ENCODE measurements around the gene DYNLT1.
"Not testable (repeated sequence)": the region's sequence is repeated elsewhere in the genome, so short reads cannot be mapped to it uniquely, and the experiment has no call there.

Gene DYNLT1

DNA sequence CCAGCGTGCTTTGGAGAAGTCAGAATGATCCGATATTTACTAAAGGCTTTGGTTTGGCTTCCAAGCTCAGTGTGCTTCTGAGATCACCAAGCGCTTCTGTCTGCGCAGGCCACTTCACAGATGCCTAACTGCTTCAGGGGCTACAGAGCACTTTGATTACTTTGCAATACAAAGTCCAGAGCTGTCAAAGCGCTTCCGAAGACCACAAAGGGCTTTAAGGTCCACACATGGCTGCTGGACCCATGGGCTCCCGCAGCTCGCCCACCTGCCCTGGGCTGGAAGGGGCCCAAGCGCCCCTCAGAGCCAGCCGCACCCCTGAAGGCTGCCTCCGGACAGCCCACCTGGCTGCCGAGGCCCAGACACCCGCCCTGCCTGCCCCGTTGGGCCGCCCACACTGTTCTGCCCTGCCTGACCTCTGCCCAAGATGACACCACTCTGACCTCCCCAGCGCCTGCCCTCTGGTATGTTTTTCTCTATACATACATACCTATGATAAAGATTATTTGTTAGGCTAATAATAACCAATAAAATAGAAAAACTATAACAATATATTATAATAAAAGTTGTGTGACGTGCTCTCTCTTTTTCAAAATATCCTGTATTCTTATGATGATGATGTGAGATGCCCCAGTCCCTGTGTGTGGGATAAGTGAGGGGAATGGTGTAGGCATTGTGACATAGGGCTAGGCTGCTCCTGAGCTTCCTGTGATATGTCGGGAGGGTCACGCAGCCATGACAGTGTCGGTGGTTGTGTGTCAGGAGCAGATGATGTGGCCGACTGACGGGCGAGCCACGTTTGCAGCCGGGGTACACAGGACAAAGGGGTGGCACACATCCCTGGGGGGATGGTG, 22.6 kb downstream of the DYNLT1 start:
- no peak for TF ChIP-seq CTCF (IDR thresholded peaks at IDR 0.05; ENCODE audit: extremely low read depth, missing control alignments)

DNA sequence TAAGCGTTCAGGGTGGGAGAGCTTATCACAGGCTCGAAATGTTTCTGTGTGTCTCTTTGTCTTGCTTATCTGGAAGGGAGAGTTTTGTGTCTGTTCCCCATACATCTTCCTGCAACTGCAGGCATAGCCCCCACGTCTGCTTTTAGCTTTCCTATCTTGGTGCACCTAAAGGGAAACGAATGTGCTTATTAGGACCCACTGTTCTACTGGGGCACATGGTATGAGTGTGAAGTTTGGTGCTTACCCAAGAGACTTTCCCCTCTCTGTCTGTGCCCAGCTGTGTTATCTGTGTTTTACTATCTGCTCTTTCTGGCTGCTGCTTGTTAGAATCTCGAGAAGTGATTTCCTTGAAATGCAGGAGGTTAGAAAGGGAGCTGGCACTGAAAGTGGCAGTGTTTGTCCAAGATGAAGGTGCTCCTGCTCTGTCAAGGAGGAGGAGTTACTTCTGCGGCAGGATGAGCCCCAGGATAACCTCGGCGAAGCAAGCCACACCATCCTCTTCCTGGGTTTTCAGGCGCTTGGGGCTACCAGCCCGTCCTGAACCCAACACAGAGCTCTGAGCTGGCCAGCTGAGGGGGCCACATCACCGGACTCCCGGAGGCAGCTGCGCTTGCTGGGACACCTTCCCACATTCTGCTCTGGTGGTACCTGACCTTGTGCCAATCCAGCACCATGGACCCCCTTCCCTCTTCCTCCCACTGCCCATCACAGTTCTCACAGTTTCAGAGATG, 23.4 kb downstream of the DYNLT1 start:
- TF ChIP-seq CTCF (IDR thresholded peaks at IDR 0.05; ENCODE audit: extremely low read depth, missing control alignments), result no peak
- no peak for DNase-seq (ENCODE audit: low spot score)

More for the DNA sequence above, 22.6 kb downstream of the DYNLT1 start:
- no peak for DNase-seq (ENCODE audit: low spot score)

DNA sequence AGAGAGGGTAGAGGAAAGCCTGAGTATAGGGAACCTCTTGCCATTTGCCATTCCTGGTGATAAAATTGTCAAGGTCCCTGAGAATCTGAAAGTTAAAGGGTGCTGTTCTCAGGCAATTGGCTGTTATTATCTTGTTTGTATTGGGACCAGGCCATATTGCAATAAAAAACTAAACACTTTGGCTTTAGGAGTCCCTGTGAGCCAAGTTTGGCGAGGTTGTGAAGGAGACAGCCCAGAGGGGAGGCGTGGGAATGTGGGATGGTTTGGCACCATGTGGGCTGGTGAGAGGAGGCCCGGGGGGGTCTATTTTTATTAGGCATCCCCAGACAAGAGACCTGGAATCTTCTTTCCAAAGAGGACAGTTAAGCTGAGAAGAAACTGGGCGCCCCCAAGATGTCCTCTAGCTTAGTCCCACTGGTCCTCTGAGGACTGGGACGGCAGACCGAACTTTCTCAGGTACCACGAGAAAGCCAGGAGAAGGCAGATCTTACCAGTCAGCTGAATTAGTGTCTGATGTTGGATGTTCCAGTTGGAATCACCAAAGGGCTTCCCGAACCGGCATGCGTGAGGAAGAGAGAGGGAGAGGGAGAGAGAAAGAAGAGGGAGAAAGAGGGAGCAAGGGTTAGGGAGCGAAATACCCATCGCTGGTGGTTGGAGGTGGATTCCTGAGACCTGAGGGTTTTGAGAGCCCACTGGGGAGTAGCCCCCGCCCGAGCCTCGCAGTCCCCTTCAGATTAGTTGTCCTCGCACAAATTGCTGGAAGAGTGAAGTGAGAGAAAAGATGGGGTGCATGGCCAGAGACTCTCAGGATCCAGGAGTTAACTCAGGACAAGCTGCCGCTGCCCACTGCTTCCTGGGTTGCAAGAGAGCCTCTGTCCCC, 24.4 kb downstream of the DYNLT1 start:
- no peak for TF ChIP-seq CTCF (IDR thresholded peaks at IDR 0.05; ENCODE audit: extremely low read depth, missing control alignments)
- no peak for DNase-seq (ENCODE audit: low spot score)

DNA sequence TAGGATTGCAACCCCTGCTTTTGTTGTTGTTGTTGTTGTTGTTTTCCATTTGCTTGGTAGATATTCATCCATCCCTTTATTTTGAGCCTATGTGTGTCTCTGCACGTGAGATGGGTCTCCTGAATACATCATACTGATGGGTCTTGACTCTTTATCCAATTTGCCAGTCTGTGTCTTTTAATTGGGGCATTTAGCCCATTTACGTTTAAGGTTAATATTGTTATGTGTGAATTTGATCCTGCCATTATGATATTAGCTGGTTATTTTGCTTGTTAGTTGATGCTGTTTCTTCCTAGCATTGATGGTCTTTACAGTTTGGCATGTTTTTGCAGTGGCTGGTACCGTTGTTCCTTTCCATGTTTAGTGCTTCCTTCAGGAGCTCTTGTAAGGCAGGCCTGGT, 26.3 kb downstream of the DYNLT1 start:
- DNase-seq (ENCODE audit: low spot score), result not testable (repeated sequence)

DNA sequence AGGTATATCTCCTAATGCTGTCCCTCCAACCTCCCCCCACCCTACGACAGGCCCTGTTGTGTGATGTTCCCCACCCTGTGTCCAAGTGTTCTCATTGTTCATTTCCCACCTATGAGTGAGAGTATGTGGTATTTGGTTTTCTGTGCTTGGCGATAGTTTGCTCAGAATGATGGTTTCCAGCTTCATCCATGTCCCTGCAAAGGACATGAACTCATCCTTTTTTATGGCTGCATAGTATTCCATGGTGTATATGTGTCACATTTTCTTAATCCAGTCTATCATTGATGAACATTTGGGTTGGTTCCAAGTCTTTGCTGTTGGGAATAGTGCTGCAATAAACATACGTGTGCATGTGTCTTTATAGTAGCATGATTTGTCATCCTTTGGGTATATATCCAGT, 29.9 kb downstream of the DYNLT1 start:
- not testable (repeated sequence) for DNase-seq (ENCODE audit: low spot score)

- no peak for DNase-seq (ENCODE audit: low spot score)
- TF ChIP-seq CTCF (IDR thresholded peaks at IDR 0.05; ENCODE audit: extremely low read depth, missing control alignments), result no peak
These were observed 32.8 kb downstream of the DYNLT1 start for GRCh38 chr6:158611541-158612370.

- no peak for TF ChIP-seq CTCF (IDR thresholded peaks at IDR 0.05; ENCODE audit: extremely low read depth, missing control alignments)
- DNase-seq (ENCODE audit: low spot score), result no peak
These were observed 33.5 kb downstream of the DYNLT1 start for GRCh38 chr6:158611039-158611438.
